ENCODE measurements around the gene PFKP. TPM values are rescaled to one million over a fixed set of nuclear protein-coding genes. Genes with fewer than 3 reads are reported as not detected.

Gene PFKP
- total RNA-seq, 3 donors from 2014 or later: 76.1 to 117 (median 100) TPM

GRCh38 chr10:3137958-3138726, 70.8 kb downstream of the PFKP start:
- TF ChIP-seq, protein P1, sequence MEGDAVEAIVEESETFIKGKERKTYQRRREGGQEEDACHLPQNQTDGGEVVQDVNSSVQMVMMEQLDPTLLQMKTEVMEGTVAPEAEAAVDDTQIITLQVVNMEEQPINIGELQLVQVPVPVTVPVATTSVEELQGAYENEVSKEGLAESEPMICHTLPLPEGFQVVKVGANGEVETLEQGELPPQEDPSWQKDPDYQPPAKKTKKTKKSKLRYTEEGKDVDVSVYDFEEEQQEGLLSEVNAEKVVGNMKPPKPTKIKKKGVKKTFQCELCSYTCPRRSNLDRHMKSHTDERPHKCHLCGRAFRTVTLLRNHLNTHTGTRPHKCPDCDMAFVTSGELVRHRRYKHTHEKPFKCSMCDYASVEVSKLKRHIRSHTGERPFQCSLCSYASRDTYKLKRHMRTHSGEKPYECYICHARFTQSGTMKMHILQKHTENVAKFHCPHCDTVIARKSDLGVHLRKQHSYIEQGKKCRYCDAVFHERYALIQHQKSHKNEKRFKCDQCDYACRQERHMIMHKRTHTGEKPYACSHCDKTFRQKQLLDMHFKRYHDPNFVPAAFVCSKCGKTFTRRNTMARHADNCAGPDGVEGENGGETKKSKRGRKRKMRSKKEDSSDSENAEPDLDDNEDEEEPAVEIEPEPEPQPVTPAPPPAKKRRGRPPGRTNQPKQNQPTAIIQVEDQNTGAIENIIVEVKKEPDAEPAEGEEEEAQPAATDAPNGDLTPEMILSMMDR (IDR thresholded peaks at IDR 0.05): no peak
- Histone ChIP-seq H3K4me1 (ENCODE audit: low read depth) (no peaks in the 10 kb centered on the region), H3K36me3 (ENCODE audit: low read depth) (peaks cover 9% of the 10 kb centered on the region), H3K4me3 (no peak overlapping the region), H3K9me3 (no peaks in the 10 kb centered on the region)
- DNase-seq (no peak), ATAC-seq (no peak)
- intact Hi-C loops (cut with DNase I, micrococcal nuclease): no loop called here

GRCh38 chr10:3139216-3139910, 72.0 kb downstream of the PFKP start:
- Histone ChIP-seq H3K9me3 (no peaks in the 10 kb centered on the region), H3K36me3 (ENCODE audit: low read depth) (peaks cover 9% of the 10 kb centered on the region), H3K4me1 (ENCODE audit: low read depth) (no peaks in the 10 kb centered on the region), H3K4me3 (no peak overlapping the region)
- intact Hi-C loops (cut with DNase I, micrococcal nuclease): no loop called here
- ATAC-seq (no peak), DNase-seq (no peak)
- TF ChIP-seq, protein P1 (IDR thresholded peaks at IDR 0.05): no peak

DNA sequence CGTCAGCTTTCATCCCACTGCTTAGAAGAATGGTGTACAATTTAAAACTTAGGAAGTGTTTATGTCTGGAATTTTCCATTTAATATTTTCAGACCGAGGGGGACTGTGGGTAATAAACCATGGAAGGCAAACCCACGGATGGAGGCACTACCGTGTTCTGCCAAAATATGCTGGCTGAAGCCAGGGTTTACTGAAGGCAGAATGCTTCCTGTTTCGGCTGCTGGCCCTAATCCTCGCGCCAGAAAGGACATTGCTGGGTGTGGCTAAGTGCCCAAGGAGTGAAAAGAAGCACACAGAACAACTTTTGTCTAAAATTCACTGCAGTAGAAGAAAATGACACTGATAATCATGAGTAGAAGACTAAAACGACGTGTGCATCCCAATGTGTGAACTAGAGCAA, 72.9 kb downstream of the PFKP start:
- intact Hi-C loops (cut with DNase I, micrococcal nuclease): no loop called here
- TF ChIP-seq, protein P1 (IDR thresholded peaks at IDR 0.05): no peak
- no peak for ATAC-seq
- Histone ChIP-seq H3K36me3 (ENCODE audit: low read depth) (peaks cover 9% of the 10 kb centered on the region), H3K4me3 (no peak overlapping the region), H3K4me1 (ENCODE audit: low read depth) (no peaks in the 10 kb centered on the region), H3K9me3 (no peaks in the 10 kb centered on the region)
- DNase-seq: no peak

- peaks cover 9% of the 10 kb centered on the region for H3K36me3 ChIP-seq (ENCODE audit: low read depth)
- no peak overlapping the region for H3K4me3 ChIP-seq
- TF ChIP-seq, protein P1 (IDR thresholded peaks at IDR 0.05): no peak
- no peak for ATAC-seq
- intact Hi-C loops (cut with DNase I, micrococcal nuclease): no loop called here
- no peak for DNase-seq
- no peaks in the 10 kb centered on the region for H3K4me1 ChIP-seq (ENCODE audit: low read depth)
- H3K9me3 ChIP-seq: no peaks in the 10 kb centered on the region
These were observed 74.1 kb downstream of the PFKP start for GRCh38 chr10:3141351-3142005.

DNA sequence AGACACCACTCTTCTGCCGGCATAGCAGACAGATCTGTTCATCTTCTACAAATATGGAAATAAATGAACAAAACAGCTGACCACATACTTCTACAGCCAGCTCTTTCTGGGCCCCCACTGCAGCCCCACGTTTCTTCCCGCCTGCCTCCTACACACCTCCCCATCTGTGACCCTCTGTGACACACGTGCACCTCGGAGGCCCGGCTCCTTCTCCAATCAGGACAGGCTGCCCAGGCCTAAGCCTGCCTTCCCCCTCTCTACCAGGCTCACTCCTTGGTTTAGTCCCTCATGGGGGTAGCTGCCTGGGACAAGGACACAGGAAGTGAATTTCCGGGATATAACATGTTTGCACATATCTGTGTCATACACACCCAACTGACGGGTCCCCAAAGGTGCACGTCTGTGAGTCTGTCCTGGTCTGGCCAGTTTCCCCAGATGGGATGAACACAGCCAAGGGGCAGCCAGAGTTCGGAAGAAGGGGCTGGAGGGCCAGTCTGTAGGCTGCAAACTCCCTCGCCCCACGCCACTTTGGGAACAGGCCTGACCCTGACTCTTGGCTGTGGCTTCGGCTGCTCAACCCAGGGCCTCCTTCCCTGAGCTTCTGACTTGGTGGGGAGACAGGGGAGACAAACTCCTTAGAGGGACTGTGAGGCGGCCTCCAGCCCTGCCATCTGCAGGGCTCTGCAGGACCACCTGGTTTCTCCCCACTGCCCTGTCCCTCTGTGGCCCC, 75.0 kb downstream of the PFKP start:
- intact Hi-C loops (cut with DNase I, micrococcal nuclease): no loop called here
- Histone ChIP-seq H3K9me3 (no peaks in the 10 kb centered on the region), H3K36me3 (ENCODE audit: low read depth) (peaks cover 9% of the 10 kb centered on the region), H3K4me1 (ENCODE audit: low read depth) (no peaks in the 10 kb centered on the region), H3K4me3 (no peak overlapping the region)
- TF ChIP-seq, protein P1 (IDR thresholded peaks at IDR 0.05): no peak
- DNase-seq (no peak), ATAC-seq (no peak)
